Measurements from ENCODE around the gene KLF2.

DNA sequence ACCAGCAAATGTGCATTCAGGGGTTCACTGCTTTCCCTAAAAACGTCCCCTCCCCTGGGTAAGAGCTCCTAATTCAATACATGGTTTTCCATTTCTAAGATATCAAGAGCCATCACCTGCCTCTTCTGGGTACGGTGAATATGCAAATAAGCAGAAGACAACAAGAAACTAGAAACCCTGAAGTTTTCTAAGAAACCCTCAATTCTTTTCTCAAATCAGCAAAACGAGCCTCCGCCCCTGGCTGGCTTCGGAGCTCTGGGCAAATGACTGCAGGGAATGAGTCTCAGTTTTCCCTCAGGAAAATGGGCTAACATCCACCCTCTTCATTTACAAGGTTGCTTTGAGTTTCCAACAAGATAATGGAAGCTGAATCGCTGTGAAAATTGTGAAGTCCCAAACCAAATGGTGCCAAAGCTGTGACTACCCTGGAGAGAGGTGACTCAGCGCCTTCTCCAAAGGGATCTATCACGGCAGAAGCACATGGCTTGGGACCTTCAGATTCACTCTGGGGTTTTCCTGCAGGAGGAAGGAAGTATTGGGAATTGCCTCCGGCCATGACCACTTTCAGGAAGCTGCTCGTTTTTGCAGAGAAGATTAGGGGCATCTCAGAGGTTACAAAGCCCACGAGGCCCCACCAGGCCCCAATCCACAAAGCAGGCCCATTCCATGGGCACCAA is 26.6 kb downstream of the KLF2 start:
- TF ChIP-seq, protein P1, sequence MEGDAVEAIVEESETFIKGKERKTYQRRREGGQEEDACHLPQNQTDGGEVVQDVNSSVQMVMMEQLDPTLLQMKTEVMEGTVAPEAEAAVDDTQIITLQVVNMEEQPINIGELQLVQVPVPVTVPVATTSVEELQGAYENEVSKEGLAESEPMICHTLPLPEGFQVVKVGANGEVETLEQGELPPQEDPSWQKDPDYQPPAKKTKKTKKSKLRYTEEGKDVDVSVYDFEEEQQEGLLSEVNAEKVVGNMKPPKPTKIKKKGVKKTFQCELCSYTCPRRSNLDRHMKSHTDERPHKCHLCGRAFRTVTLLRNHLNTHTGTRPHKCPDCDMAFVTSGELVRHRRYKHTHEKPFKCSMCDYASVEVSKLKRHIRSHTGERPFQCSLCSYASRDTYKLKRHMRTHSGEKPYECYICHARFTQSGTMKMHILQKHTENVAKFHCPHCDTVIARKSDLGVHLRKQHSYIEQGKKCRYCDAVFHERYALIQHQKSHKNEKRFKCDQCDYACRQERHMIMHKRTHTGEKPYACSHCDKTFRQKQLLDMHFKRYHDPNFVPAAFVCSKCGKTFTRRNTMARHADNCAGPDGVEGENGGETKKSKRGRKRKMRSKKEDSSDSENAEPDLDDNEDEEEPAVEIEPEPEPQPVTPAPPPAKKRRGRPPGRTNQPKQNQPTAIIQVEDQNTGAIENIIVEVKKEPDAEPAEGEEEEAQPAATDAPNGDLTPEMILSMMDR (IDR thresholded peaks at IDR 0.05): no peak
- no peak for TF ChIP-seq POLR2A (IDR thresholded peaks at IDR 0.05)

Measured in body of pancreas (tissue), 4 donors.